Right atrium auricular region (tissue), 2 donors: ENCODE results near the gene VAV1. TPM values are rescaled to one million over a fixed set of nuclear protein-coding genes. Genes with fewer than 3 reads are reported as not detected.

Source experiments
- DNase-seq: peaks from one replicate; pipeline ENCODE4 v3.0.0-alpha.2; 2019; ENCODE audit warnings: low spot score
- H3K27ac ChIP-seq, 2 donors: fragments of 200-600 bp; sonication (generic); 1 replicate in 1 of 2; 2 replicates in 1 of 2; pipeline ENCODE4 v1.5.1; 2016 to 2019
- H3K27me3 ChIP-seq, 2 donors: fragments of 200-600 bp; sonication (generic); one replicate each; pipeline versions ENCODE4 v1.5.1 to v1.6.0; 2017 to 2019
- H3K36me3 ChIP-seq: fragments of 200-600 bp; sonication (generic); one replicate; pipeline ENCODE4 v1.5.1; 2016
- H3K4me1 ChIP-seq, 2 donors: fragments of 200-600 bp; sonication (generic); one replicate each; pipeline versions ENCODE4 v1.5.1 to v1.6.0; 2017 to 2019
- H3K4me3 ChIP-seq, 2 donors: fragments of 200-600 bp; sonication (generic); 1 replicate in 1 of 2; 2 replicates in 1 of 2; pipeline ENCODE4 v1.5.1; 2017 to 2019; ENCODE audit warnings: mild to moderate bottlenecking in 1 of 2, moderate library complexity in 1 of 2
- H3K9me3 ChIP-seq, 2 donors: fragments of 200-600 bp; sonication (generic); one replicate each; pipeline ENCODE4 v1.5.1; 2019
- total RNA-seq, 2 donors: library from RNA; depleted of rRNA; stranded (reverse); fragments of >200 nt; gene quantifications; one replicate each; pipeline ENCODE4 v1.1.0, GENCODE V29; 2016
- TF ChIP-seq, protein P1 (sequence below), 2 donors: fragments of 200-600 bp; sonication (generic); IDR thresholded peaks; one replicate each; pipeline ENCODE4 v1.5.1; 2019; ENCODE audit warnings: antibody characterized with exemption in 2 of 2

The VAV1 gene
- total RNA-seq, 2 donors from 2014 or later, result 0.52 to 1.4 TPM

DNA sequence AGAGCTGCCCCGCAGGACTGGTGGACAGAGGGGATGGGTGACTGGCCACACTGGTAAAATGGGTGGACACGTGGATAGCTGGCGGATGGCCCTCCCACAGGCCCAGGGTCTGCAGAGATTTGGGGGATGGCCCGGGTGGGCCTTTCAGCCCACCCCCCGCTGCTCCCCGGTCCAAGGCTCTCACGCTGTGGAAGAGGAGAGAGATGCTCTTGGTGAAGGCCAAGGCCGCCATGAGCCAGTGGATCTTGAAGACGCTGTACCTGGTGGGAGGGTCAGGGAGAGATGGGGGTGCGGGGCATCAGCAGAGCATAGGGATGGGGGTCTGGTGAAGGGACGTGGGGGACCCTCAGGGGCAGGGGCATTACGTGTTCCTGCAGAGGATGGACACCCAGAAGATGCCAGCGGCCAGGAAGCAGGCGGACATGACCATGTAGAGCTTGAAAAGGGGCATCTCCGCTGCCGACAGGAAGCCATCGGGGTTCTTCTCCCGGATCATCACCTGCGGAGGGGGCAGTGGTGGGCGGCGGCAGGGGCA, 39.6 kb upstream of the VAV1 start:
- Histone ChIP-seq H3K9me3 (no peaks in the 10 kb centered on the region), H3K27me3 (no peaks in the 10 kb centered on the region), H3K36me3 (peaks cover 17% of the 10 kb centered on the region), H3K27ac (no peak overlapping the region), H3K4me3 (no peak overlapping the region), H3K4me1 (peaks cover 0 to 15% of the 10 kb centered on the region in 2 donors)
- TF ChIP-seq, protein P1, sequence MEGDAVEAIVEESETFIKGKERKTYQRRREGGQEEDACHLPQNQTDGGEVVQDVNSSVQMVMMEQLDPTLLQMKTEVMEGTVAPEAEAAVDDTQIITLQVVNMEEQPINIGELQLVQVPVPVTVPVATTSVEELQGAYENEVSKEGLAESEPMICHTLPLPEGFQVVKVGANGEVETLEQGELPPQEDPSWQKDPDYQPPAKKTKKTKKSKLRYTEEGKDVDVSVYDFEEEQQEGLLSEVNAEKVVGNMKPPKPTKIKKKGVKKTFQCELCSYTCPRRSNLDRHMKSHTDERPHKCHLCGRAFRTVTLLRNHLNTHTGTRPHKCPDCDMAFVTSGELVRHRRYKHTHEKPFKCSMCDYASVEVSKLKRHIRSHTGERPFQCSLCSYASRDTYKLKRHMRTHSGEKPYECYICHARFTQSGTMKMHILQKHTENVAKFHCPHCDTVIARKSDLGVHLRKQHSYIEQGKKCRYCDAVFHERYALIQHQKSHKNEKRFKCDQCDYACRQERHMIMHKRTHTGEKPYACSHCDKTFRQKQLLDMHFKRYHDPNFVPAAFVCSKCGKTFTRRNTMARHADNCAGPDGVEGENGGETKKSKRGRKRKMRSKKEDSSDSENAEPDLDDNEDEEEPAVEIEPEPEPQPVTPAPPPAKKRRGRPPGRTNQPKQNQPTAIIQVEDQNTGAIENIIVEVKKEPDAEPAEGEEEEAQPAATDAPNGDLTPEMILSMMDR (IDR thresholded peaks at IDR 0.05), result no peak
- DNase-seq, result no peak

DNA sequence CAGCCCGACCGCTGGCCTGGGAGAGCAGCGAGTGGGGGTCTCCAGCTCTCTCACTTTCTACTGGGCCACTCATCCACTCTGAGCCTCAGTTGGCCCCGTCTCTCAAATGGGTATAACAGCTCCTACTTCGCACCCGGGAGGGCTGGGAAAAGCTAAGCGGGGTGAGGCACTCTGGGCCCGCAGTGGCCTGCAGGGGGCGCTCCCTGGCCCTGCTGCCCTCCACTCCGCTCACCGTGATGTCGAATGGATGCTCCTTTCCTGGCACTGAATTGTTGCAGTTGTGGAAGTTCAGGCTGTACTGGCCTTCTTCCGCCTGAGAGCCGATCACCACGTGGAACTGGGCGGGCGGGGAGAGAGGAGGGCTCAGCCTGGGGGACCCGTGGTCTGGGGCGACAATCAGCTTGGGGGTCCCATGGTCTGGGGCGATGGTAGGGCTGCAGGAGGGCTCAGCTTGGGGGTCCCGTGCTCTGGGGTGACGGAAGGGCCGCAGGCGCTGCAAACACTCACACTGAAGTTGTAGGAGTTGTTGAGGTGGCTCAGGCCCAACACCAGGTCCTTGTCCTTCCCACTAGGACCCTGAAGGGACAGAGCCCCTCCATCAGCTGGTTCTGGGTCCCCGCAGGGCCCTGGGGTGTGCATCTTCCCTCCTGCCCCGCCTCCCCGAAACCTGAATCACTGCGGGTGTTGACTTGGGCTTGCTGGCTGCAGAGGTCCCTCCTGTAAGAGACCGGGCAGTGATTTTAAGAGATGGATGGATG, 39.0 kb upstream of the VAV1 start:
- Histone ChIP-seq H3K9me3 (no peaks in the 10 kb centered on the region), H3K27ac (no peak overlapping the region), H3K4me3 (no peak overlapping the region), H3K27me3 (no peaks in the 10 kb centered on the region), H3K36me3 (peaks cover 17% of the 10 kb centered on the region), H3K4me1 (peaks cover 0 to 22% of the 10 kb centered on the region in 2 donors)
- no peak for DNase-seq
- TF ChIP-seq, protein P1 (IDR thresholded peaks at IDR 0.05), result peak in 1 of 2 donors; percentile 24

DNA sequence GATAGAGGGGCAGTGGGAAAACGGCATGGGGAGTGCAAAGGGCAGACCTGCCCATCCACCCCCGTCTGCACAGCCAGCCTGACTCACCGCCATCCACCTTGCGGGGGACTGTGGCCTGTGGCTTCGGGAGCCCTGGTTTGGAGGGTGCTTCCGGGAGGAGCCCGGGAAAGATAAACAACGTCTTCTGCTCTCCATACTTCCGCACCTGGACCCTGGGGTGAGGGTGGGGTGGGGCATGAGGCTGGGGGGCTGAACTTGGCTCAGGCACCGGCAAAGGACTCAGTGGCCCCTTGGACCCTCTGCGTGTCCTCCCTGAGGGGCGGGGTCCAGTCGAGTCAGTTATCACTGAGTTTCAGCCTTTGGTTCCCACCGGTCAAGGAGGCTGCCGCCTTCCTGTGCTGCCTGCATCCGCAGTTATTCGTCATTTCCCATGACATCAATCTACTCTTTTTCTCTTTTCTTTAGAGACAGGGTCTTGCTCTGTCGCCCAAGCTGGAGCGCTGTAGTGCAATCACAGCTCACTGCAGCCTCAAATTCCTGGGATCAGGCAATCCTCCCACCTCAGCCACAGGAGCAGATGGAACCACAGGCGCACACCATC, 38.3 kb upstream of the VAV1 start:
- TF ChIP-seq, protein P1 (IDR thresholded peaks at IDR 0.05), result no peak
- no peak overlapping the region for H3K27ac ChIP-seq
- DNase-seq, result no peak

DNA sequence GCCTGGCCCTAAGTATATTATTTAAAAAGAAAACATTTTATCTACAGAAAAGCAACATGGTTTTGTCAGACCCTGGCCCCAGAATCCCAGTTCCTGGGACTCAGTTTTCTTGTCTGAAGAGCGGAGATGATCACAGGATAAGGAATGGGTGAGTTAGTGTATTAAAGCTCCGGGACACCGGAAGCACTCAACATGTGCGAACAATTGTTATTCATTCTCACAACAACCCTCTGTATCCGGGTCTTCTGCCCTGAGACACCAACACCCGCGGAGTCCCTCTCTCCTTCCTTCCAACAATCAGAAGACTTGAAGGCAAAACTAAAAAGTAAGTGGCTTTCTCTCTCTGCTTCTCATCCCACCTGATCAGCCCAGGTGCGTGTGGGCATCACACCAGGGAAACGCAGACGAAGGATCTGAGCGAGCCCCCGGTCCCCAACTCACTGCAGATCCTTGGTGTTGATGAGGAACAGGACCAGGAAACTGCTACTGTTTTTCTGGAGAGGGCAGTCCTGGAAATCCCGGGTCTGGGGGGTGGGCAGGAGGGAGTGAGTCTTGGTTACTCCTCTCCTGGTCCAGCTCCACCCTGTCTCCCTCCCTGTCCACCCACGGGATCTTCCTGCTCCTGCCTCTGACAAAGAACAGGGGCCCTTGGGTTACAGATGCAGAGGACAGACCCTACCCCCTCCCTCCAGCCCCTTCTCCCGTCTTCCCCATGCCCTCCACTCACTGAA, 37.2 kb upstream of the VAV1 start:
- TF ChIP-seq, protein P1 (IDR thresholded peaks at IDR 0.05), result no peak
- H3K27ac ChIP-seq, result peak overlapping the region; percentile 97 to 99

More for the DNA sequence above, 38.3 kb upstream of the VAV1 start:
- H3K27me3 ChIP-seq, result no peaks in the 10 kb centered on the region
- peaks cover 0 to 28% of the 10 kb centered on the region in 2 donors for H3K4me1 ChIP-seq
- H3K36me3 ChIP-seq, result peaks cover 17% of the 10 kb centered on the region
- H3K4me3 ChIP-seq, result no peak overlapping the region
- no peaks in the 10 kb centered on the region for H3K9me3 ChIP-seq

DNA sequence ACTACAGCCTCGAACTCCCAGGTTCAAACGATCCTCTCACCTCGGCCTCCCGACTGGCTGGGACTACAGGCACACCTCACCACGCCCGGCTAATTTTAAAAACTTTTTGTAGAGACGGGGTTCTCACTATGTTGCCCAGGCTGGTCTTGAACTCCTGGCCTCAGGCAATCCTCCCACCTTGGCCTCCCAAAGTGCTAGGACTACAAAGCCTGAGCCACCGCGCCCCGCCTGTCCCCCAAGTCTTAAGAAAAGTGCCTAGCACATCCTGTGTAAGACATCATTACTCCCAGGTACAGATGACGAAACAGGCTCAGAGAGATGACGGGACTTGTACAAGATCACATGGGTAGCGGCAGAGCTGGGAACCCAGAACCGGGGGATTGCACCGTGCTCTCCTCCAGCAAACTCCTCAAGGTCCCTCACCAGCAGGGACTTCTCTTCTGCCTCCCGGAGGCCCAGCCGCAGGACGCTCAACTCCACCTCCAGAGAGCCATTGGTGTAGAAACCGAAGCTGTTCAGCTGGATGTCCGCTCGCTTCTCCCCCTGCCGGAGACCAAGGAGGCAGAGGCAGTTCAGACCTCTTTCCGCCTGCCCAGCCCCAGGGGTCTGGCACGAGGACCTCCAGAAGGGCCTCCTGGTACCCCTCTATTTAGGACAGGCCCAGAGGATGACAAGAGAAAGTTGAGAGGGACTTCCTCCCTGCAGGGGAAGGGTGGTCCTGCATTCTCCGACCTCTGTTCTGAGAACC, 36.2 kb upstream of the VAV1 start:
- Histone ChIP-seq H3K27ac (peak overlapping the region; percentile 97 to 99), H3K4me1 (peaks cover 0 to 37% of the 10 kb centered on the region in 2 donors), H3K36me3 (peaks cover 16% of the 10 kb centered on the region), H3K4me3 (peak overlapping the region; percentile 87 to 92), H3K9me3 (no peaks in the 10 kb centered on the region), H3K27me3 (no peaks in the 10 kb centered on the region)
- peak; percentile 88 for DNase-seq
- TF ChIP-seq, protein P1 (IDR thresholded peaks at IDR 0.05), result peak; percentile 33 to 71

More for the DNA sequence above, 37.2 kb upstream of the VAV1 start:
- Histone ChIP-seq H3K9me3 (no peaks in the 10 kb centered on the region), H3K27me3 (no peaks in the 10 kb centered on the region), H3K4me3 (no peak overlapping the region), H3K36me3 (peaks cover 17% of the 10 kb centered on the region), H3K4me1 (peaks cover 0 to 29% of the 10 kb centered on the region in 2 donors)
- DNase-seq, result no peak
